SK-N-SH treated with all-trans-retinoic acid at 6 μM for 48 hours (cell line): ENCODE results near the gene SENP3.

Experiments used
- ATAC-seq: fragments of 200-7000 bp; cut with Tn5 transposase; 3 replicates; pipeline ENCODE4 v1.9.1; 2020; ENCODE audit warnings: mild to moderate bottlenecking, moderate library complexity
- BACH2 ChIP-seq: fragments of 250-450 bp; sonication (Bioruptor Pico); IDR thresholded peaks from 2 replicates; pipeline ENCODE4 v1.9.0; 2021; ENCODE audit warnings: mild to moderate bottlenecking, borderline replicate concordance
- CSDC2 ChIP-seq: fragments of 250-450 bp; sonication (Bioruptor Pico); IDR thresholded peaks from 2 replicates; pipeline ENCODE4 v1.5.0; 2020; ENCODE audit warnings: mild to moderate bottlenecking, moderate library complexity
- ESRRG ChIP-seq: fragments of 250-450 bp; sonication (Bioruptor Pico); IDR thresholded peaks from 2 replicates; pipeline ENCODE4 v1.6.1; 2021; ENCODE audit warnings: mild to moderate bottlenecking
- GLIS3 ChIP-seq: fragments of 250-450 bp; sonication (Bioruptor Pico); IDR thresholded peaks from 2 replicates; pipeline ENCODE4 v1.5.0; 2020; ENCODE audit warnings: mild to moderate bottlenecking, moderate library complexity
- ISL1 ChIP-seq: fragments of 250-450 bp; sonication (Bioruptor Pico); IDR thresholded peaks from 2 replicates; pipeline ENCODE4 v2.1.2; 2022; ENCODE audit warnings: mild to moderate bottlenecking, moderate library complexity
- OSR1 ChIP-seq: fragments of 250-450 bp; sonication (Bioruptor Pico); IDR thresholded peaks from 2 replicates; pipeline ENCODE4 v1.8.0; 2022; ENCODE audit warnings: moderate library complexity, mild to moderate bottlenecking, inconsistent platforms
- PPARA ChIP-seq: fragments of 250-450 bp; sonication (Bioruptor Pico); IDR thresholded peaks from 2 replicates; pipeline ENCODE4 v1.5.0; 2020; ENCODE audit warnings: mild to moderate bottlenecking, borderline replicate concordance
- RARB ChIP-seq: fragments of 250-450 bp; sonication (Bioruptor Pico); IDR thresholded peaks from 2 replicates; pipeline ENCODE4 v1.8.0; 2021; ENCODE audit warnings: mild to moderate bottlenecking, moderate library complexity
- SNAI2 ChIP-seq: fragments of 250-450 bp; sonication (Bioruptor Pico); IDR thresholded peaks from 2 replicates; pipeline ENCODE4 v1.5.0; 2020; ENCODE audit warnings: mild to moderate bottlenecking, moderate library complexity
- TCF4 ChIP-seq: fragments of 250-450 bp; sonication (Bioruptor Pico); IDR thresholded peaks from 2 replicates; pipeline ENCODE4 v1.8.0; 2021; ENCODE audit warnings: mild to moderate bottlenecking, moderate library complexity, borderline replicate concordance
- TOX ChIP-seq: fragments of 250-450 bp; sonication (Bioruptor Pico); IDR thresholded peaks from 2 replicates; pipeline ENCODE4 v1.8.0; 2021; ENCODE audit warnings: mild to moderate bottlenecking, moderate library complexity, borderline replicate concordance
- ZC3H10 ChIP-seq: fragments of 250-450 bp; sonication (Bioruptor Pico); IDR thresholded peaks from 2 replicates; pipeline ENCODE4 v1.5.1; 2021; ENCODE audit warnings: mild to moderate bottlenecking, moderate library complexity
- ZFP3 ChIP-seq: fragments of 250-450 bp; sonication (Bioruptor Pico); IDR thresholded peaks from 2 replicates; pipeline ENCODE4 v1.5.0; 2020; ENCODE audit warnings: mild to moderate bottlenecking, moderate library complexity
- ZFP30 ChIP-seq: fragments of 450-650 bp; formaldehyde crosslinking; IDR thresholded peaks from 2 replicates; pipeline ENCODE4 v1.5.0; 2022; ENCODE audit warnings: mild to moderate bottlenecking, moderate library complexity
- ZNF565 ChIP-seq: fragments of 450-650 bp; formaldehyde crosslinking; conservative IDR thresholded peaks from 2 replicates; pipeline ENCODE4 v1.5.0; 2020; ENCODE audit warnings: low read depth, mild to moderate bottlenecking, moderate library complexity
- ZNF70 ChIP-seq: fragments of 450-650 bp; formaldehyde crosslinking; IDR thresholded peaks from 2 replicates; pipeline ENCODE4 v1.5.0; 2020; ENCODE audit warnings: mild to moderate bottlenecking, moderate library complexity
- ZNF8 ChIP-seq: fragments of 450-650 bp; formaldehyde crosslinking; IDR thresholded peaks from 2 replicates; pipeline ENCODE4 v1.5.0; 2020; ENCODE audit warnings: mild to moderate bottlenecking, moderate library complexity
- TF ChIP-seq, protein P1 (sequence below): fragments of 250-450 bp; sonication (Bioruptor Pico); IDR thresholded peaks from 2 replicates; pipeline ENCODE4 v1.8.0; 2020; ENCODE audit warnings: mild to moderate bottlenecking, moderate library complexity, borderline replicate concordance
- TF ChIP-seq, protein P2 (sequence below): fragments of 250-450 bp; sonication (Bioruptor Pico); IDR thresholded peaks from 2 replicates; pipeline ENCODE4 v1.5.0; 2020; ENCODE audit warnings: mild to moderate bottlenecking, moderate library complexity
- TF ChIP-seq, protein P3 (sequence below): fragments of 250-450 bp; sonication (Bioruptor Pico); IDR thresholded peaks from 2 replicates; pipeline ENCODE4 v1.8.0; 2021; ENCODE audit warnings: low read depth, mild to moderate bottlenecking, moderate library complexity, borderline replicate concordance
- TF ChIP-seq, protein P4 (sequence below): fragments of 250-450 bp; sonication (Bioruptor Pico); IDR thresholded peaks from 2 replicates; pipeline ENCODE4 v1.5.1; 2020; ENCODE audit warnings: low read depth, mild to moderate bottlenecking, moderate library complexity

Gene SENP3

DNA sequence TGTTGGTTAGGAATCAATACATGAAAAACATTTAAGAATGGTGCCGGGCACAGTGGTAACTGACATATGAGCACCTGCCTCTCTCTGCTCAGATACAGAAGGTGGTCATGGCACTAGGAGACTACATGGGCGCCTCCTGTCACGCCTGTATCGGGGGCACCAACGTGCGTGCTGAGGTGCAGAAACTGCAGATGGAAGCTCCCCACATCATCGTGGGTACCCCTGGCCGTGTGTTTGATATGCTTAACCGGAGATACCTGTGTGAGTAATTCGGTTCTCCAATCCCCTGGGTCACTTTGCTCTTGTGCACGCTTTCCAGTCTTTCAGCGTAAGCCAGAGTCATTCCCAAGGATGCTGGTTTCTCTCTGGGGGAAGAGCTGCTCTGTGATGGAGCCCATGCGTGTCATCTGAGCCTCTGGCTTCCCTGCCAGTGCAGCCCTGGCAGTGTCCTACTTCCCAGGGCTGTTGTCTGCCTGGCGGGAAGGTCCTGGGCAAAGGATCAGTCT, 14.8 kb downstream of the SENP3 start:
- ATAC-seq: no peak
- TF ChIP-seq ZNF70: no peak
- TF ChIP-seq, protein P1, sequence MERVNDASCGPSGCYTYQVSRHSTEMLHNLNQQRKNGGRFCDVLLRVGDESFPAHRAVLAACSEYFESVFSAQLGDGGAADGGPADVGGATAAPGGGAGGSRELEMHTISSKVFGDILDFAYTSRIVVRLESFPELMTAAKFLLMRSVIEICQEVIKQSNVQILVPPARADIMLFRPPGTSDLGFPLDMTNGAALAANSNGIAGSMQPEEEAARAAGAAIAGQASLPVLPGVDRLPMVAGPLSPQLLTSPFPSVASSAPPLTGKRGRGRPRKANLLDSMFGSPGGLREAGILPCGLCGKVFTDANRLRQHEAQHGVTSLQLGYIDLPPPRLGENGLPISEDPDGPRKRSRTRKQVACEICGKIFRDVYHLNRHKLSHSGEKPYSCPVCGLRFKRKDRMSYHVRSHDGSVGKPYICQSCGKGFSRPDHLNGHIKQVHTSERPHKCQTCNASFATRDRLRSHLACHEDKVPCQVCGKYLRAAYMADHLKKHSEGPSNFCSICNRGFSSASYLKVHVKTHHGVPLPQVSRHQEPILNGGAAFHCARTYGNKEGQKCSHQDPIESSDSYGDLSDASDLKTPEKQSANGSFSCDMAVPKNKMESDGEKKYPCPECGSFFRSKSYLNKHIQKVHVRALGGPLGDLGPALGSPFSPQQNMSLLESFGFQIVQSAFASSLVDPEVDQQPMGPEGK (CRISPR knock-in tag): no peak
- TF ChIP-seq BACH2 (CRISPR knock-in tag): no peak
- TF ChIP-seq ZNF8 (CRISPR knock-in tag): no peak
- TF ChIP-seq PPARA (CRISPR knock-in tag): no peak
- no peak for TF ChIP-seq ZFP30 (CRISPR knock-in tag)
- no peak for TF ChIP-seq SNAI2 (CRISPR knock-in tag)
- TF ChIP-seq, protein P2, sequence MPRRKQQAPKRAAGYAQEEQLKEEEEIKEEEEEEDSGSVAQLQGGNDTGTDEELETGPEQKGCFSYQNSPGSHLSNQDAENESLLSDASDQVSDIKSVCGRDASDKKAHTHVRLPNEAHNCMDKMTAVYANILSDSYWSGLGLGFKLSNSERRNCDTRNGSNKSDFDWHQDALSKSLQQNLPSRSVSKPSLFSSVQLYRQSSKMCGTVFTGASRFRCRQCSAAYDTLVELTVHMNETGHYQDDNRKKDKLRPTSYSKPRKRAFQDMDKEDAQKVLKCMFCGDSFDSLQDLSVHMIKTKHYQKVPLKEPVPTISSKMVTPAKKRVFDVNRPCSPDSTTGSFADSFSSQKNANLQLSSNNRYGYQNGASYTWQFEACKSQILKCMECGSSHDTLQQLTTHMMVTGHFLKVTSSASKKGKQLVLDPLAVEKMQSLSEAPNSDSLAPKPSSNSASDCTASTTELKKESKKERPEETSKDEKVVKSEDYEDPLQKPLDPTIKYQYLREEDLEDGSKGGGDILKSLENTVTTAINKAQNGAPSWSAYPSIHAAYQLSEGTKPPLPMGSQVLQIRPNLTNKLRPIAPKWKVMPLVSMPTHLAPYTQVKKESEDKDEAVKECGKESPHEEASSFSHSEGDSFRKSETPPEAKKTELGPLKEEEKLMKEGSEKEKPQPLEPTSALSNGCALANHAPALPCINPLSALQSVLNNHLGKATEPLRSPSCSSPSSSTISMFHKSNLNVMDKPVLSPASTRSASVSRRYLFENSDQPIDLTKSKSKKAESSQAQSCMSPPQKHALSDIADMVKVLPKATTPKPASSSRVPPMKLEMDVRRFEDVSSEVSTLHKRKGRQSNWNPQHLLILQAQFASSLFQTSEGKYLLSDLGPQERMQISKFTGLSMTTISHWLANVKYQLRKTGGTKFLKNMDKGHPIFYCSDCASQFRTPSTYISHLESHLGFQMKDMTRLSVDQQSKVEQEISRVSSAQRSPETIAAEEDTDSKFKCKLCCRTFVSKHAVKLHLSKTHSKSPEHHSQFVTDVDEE (CRISPR knock-in tag): no peak
- no peak for TF ChIP-seq TOX (CRISPR knock-in tag)
- no peak for TF ChIP-seq TCF4 (CRISPR knock-in tag)
- no peak for TF ChIP-seq ESRRG (CRISPR knock-in tag)
- TF ChIP-seq CSDC2 (CRISPR knock-in tag): no peak
- TF ChIP-seq, protein P3, sequence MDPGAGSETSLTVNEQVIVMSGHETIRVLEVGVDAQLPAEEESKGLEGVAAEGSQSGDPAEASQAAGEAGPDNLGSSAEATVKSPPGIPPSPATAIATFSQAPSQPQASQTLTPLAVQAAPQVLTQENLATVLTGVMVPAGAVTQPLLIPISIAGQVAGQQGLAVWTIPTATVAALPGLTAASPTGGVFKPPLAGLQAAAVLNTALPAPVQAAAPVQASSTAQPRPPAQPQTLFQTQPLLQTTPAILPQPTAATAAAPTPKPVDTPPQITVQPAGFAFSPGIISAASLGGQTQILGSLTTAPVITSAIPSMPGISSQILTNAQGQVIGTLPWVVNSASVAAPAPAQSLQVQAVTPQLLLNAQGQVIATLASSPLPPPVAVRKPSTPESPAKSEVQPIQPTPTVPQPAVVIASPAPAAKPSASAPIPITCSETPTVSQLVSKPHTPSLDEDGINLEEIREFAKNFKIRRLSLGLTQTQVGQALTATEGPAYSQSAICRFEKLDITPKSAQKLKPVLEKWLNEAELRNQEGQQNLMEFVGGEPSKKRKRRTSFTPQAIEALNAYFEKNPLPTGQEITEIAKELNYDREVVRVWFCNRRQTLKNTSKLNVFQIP (CRISPR knock-in tag): no peak

DNA sequence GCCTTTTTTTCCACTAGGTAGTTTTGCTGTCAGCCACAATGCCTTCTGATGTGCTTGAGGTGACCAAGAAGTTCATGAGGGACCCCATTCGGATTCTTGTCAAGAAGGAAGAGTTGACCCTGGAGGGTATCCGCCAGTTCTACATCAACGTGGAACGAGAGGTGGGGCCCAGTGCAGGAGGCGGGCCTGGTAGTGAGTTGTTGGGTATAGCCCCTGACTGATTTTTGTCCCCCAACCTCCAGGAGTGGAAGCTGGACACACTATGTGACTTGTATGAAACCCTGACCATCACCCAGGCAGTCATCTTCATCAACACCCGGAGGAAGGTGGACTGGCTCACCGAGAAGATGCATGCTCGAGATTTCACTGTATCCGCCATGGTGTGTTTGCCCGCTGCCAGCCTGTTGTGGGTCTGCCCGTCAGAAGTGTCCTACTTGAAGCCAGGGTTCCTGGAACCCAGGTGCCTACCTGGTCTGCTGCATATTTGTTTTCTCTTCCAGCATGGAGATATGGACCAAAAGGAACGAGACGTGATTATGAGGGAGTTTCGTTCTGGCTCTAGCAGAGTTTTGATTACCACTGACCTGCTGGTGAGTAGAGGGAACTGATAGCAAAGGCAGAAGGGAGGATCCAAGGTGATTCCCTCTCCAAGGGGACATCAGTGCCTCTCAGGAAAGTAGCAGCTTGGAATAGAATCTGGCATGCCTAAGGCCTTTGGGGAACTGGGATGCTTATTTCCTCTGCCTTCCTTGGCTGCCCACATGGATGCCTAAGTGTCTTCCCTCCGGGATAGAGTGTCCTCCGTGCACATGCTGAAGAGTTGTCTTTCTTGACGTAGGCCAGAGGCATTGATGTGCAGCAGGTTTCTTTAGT, 15.8 kb downstream of the SENP3 start:
- TF ChIP-seq ZFP30 (CRISPR knock-in tag) (no peak), ZFP3 (CRISPR knock-in tag) (no peak), BACH2 (CRISPR knock-in tag) (no peak), ZNF70 (no peak), ISL1 (CRISPR knock-in tag) (no peak), OSR1 (CRISPR knock-in tag) (no peak), ESRRG (CRISPR knock-in tag) (no peak), PPARA (CRISPR knock-in tag) (no peak), ZNF565 (CRISPR knock-in tag) (no peak), GLIS3 (CRISPR knock-in tag) (no peak), CSDC2 (CRISPR knock-in tag) (no peak), TCF4 (CRISPR knock-in tag) (no peak), ZC3H10 (CRISPR knock-in tag) (no peak), RARB (no peak), SNAI2 (CRISPR knock-in tag) (no peak), TOX (CRISPR knock-in tag) (no peak)
- TF ChIP-seq, protein P4, sequence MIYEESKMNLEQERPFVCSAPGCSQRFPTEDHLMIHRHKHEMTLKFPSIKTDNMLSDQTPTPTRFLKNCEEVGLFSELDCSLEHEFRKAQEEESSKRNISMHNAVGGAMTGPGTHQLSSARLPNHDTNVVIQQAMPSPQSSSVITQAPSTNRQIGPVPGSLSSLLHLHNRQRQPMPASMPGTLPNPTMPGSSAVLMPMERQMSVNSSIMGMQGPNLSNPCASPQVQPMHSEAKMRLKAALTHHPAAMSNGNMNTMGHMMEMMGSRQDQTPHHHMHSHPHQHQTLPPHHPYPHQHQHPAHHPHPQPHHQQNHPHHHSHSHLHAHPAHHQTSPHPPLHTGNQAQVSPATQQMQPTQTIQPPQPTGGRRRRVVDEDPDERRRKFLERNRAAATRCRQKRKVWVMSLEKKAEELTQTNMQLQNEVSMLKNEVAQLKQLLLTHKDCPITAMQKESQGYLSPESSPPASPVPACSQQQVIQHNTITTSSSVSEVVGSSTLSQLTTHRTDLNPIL: no peak
- TF ChIP-seq, protein P2 (CRISPR knock-in tag): no peak
- TF ChIP-seq, protein P1 (CRISPR knock-in tag): no peak
- TF ChIP-seq, all 23 proteins: peak for 0

More for the DNA sequence above, 15.8 kb downstream of the SENP3 start:
- no peak for ATAC-seq
